ENCODE measurements around the gene ODAD4. TPM values are rescaled to one million over a fixed set of nuclear protein-coding genes. Genes with fewer than 3 reads are reported as not detected.
A peak's percentile ranks its signal among the peaks of the same experiment; 100 is the strongest.

Gene ODAD4
- total RNA-seq, 4 donors from 2014 or later, result 0.32 to 0.55 TPM; not detected in 2

DNA sequence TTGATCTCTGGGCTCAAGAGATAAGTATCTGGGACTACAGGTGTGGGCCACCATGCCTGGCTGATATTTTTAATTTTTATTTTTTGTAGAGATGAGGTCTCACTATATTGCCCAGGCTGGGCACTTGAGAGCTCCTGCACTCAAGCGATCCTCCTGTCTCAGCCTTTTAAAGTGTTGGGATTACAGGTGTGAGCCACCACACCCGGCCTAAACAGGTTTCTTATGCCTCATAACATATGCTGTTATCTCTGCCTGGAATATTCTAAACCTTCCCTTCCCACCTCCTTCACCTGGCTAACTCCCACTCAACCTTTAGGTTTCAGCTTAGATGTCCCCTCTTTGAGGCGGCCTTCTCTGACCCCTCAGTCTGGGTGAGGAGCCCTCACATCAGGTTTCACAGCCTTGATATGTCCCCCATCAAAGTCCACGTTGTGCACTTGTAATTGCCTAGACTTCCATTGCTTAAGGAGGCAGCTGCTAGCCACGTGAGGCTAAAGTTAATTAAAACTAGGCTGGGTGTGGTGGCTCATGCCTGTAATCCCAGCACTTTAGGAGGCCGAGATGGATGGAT, 27.5 kb downstream of the ODAD4 start:
- H3K36me3 ChIP-seq, result no peaks in the 10 kb centered on the region
- no peaks in the 10 kb centered on the region for H3K9me3 ChIP-seq
- H3K4me3 ChIP-seq, result no peak overlapping the region
- peak overlapping the region in 1 of 4 donors; percentile 13 for H3K27ac ChIP-seq
- 64 to 88% methylated on average over 3 to 6 of the region's 6 CpGs for WGBS, 2 donors (ENCODE audit: low coverage in 1 of 2)
- DNase-seq, result no peak
- intact Hi-C loops (cut with DNase I; ENCODE audit: low total_unique reads), result no loop called here
- in situ Hi-C loops (cut with MboI; ENCODE audit: low pct_ligation_motif_present in 1 of 4, low pct_unique_long_range_greater_than_20kb in 1 of 4, low sequenced_read_pairs in 3 of 4), result no loop called here
- H3K27me3 ChIP-seq, result no peaks in the 10 kb centered on the region
- no peak for TF ChIP-seq POLR2A (IDR thresholded peaks at IDR 0.05)
- TF ChIP-seq EP300 (IDR thresholded peaks at IDR 0.05; ENCODE audit: low read depth), result no peak
- TF ChIP-seq POLR2AphosphoS5 (IDR thresholded peaks at IDR 0.05), result no peak
- TF ChIP-seq, protein P1, sequence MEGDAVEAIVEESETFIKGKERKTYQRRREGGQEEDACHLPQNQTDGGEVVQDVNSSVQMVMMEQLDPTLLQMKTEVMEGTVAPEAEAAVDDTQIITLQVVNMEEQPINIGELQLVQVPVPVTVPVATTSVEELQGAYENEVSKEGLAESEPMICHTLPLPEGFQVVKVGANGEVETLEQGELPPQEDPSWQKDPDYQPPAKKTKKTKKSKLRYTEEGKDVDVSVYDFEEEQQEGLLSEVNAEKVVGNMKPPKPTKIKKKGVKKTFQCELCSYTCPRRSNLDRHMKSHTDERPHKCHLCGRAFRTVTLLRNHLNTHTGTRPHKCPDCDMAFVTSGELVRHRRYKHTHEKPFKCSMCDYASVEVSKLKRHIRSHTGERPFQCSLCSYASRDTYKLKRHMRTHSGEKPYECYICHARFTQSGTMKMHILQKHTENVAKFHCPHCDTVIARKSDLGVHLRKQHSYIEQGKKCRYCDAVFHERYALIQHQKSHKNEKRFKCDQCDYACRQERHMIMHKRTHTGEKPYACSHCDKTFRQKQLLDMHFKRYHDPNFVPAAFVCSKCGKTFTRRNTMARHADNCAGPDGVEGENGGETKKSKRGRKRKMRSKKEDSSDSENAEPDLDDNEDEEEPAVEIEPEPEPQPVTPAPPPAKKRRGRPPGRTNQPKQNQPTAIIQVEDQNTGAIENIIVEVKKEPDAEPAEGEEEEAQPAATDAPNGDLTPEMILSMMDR (IDR thresholded peaks at IDR 0.05), result no peak
- H3K4me1 ChIP-seq, result peaks cover 0 to 14% (median 3%) of the 10 kb centered on the region in 4 donors

DNA sequence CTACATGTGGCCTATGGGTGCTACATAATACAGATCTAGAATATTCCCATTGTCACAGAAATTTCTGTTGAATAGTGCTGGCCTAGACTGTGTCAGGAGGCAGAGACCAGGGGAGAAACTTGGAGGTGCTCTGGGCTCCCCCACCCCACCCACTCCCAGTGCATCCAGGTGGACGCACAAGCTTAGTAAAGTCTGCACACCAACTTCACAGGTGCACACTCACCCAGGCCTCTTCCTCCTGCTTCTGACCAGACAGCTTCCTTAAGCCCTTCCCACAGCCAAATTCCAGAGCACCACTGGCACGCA, 28.6 kb downstream of the ODAD4 start:
- no peaks in the 10 kb centered on the region for H3K36me3 ChIP-seq
- intact Hi-C loops (cut with DNase I; ENCODE audit: low total_unique reads) (no loop called here), in situ Hi-C loops (cut with MboI; ENCODE audit: low pct_ligation_motif_present in 1 of 4, low pct_unique_long_range_greater_than_20kb in 1 of 4, low sequenced_read_pairs in 3 of 4) (no loop called here)
- H3K4me3 ChIP-seq, result no peak overlapping the region
- H3K27me3 ChIP-seq, result no peaks in the 10 kb centered on the region
- DNase-seq, result no peak
- WGBS, 2 donors (ENCODE audit: low coverage in 1 of 2), result 73% methylated on average over 2 of the region's 2 CpGs; no CpG with 5 or more reads in 1 of the 2 donors
- TF ChIP-seq, protein P1 (IDR thresholded peaks at IDR 0.05), result no peak
- TF ChIP-seq EP300 (IDR thresholded peaks at IDR 0.05; ENCODE audit: low read depth), result no peak
- no peak for TF ChIP-seq POLR2A (IDR thresholded peaks at IDR 0.05)
- no peak for TF ChIP-seq POLR2AphosphoS5 (IDR thresholded peaks at IDR 0.05)
- no peak overlapping the region for H3K27ac ChIP-seq
- no peaks in the 10 kb centered on the region for H3K9me3 ChIP-seq
- H3K4me1 ChIP-seq, result peaks cover 0 to 14% (median 3%) of the 10 kb centered on the region in 4 donors

DNA sequence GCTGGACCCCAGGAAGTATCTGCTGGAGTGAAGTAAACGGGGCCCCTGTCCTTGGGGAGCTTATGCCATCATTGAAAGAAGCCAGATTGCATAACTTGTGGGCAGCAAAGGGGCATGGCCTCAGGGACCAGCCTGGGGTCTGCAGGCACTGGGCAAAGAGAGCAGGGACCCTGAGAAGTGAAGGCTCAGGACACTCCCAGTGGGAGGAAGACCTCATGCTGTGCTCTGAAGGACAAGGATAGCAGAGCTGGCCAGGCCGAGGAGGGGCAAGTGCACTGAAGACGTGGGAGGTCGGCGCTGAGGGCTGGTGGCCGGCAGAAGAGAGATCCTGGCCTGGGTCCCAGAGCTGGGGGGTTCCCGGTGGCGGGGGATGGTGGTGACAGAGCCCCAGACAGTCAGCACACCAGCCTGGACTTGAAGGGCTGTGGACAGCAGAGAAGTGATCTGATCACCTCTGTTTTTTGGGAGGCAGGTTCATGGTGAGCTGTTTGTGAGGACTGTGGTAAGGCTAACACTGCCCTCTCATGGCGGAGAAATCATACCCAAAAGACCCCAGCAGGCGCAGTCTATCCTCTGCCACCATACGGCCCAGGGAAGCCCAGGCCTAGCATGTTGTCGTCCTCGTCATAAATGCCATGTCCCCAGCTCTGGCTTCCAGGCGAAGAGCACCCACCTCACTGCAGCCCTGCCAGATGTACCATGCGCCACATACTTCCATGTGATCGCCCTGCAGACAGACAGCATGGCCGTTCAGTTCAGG, 29.1 kb downstream of the ODAD4 start:
- no peaks in the 10 kb centered on the region for H3K9me3 ChIP-seq
- H3K27me3 ChIP-seq, result no peaks in the 10 kb centered on the region
- in situ Hi-C loops (cut with MboI; ENCODE audit: low pct_ligation_motif_present in 1 of 4, low pct_unique_long_range_greater_than_20kb in 1 of 4, low sequenced_read_pairs in 3 of 4), result loop anchor here (10.0 kb wide), 2 partner anchors 145 to 155 kb away; partner anchors contain the start of gene DHX58 (in 2 of the 4)
- no peak overlapping the region for H3K4me3 ChIP-seq
- no peaks in the 10 kb centered on the region for H3K36me3 ChIP-seq
- H3K4me1 ChIP-seq, result peaks cover 0 to 14% (median 3%) of the 10 kb centered on the region in 4 donors
- intact Hi-C loops (cut with DNase I; ENCODE audit: low total_unique reads), result loop anchor here (5.0 to 10.0 kb wide), 2 partner anchors 55 to 158 kb away; partner anchors contain the start of gene DNAJC7
- WGBS, 2 donors (ENCODE audit: low coverage in 1 of 2), result 73 to 80% methylated on average over 2 to 17 of the region's 17 CpGs
- no peak overlapping the region for H3K27ac ChIP-seq
- no peak for DNase-seq
- TF ChIP-seq EP300 (IDR thresholded peaks at IDR 0.05; ENCODE audit: low read depth), result no peak
- TF ChIP-seq POLR2AphosphoS5 (IDR thresholded peaks at IDR 0.05), result no peak
- no peak for TF ChIP-seq POLR2A (IDR thresholded peaks at IDR 0.05)
- TF ChIP-seq, protein P1 (IDR thresholded peaks at IDR 0.05), result no peak

DNA sequence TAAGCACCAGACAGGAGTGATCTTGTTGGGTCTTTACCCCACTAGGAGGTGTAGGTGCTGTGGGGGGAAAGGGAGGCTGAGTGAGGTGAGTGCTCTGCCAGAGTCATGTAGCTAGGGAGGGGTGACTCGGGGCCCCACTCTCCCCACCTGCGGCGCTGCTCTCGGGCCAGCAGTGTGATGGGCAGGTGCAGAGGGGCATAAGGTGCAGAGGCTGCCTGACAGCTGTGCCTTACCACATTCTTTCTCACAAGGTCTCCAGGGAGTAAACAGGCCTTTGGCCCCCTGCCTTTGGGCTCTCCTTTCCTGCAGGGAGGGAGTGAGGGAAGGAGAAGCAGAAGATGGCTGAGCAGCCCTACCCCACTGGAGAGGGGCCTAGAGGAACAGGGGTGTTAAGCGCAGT, 31.7 kb downstream of the ODAD4 start:
- TF ChIP-seq POLR2A (IDR thresholded peaks at IDR 0.05), result no peak
- no peak for TF ChIP-seq POLR2AphosphoS5 (IDR thresholded peaks at IDR 0.05)
- TF ChIP-seq, protein P1 (IDR thresholded peaks at IDR 0.05), result no peak
- TF ChIP-seq EP300 (IDR thresholded peaks at IDR 0.05; ENCODE audit: low read depth), result no peak
- H3K27ac ChIP-seq, result no peak overlapping the region
- H3K36me3 ChIP-seq, result no peaks in the 10 kb centered on the region
- 63% methylated on average over 5 of the region's 5 CpGs; no CpG with 5 or more reads in 1 of the 2 donors for WGBS, 2 donors (ENCODE audit: low coverage in 1 of 2)
- DNase-seq, result no peak
- in situ Hi-C loops (cut with MboI; ENCODE audit: low pct_ligation_motif_present in 1 of 4, low pct_unique_long_range_greater_than_20kb in 1 of 4, low sequenced_read_pairs in 3 of 4), result loop anchor here (10.0 kb wide), 2 partner anchors 143 to 153 kb away; partner anchors contain the start of gene DHX58 (in 2 of the 4)
- no peaks in the 10 kb centered on the region for H3K9me3 ChIP-seq
- no peaks in the 10 kb centered on the region for H3K27me3 ChIP-seq
- peaks cover 7 to 21% (median 12%) of the 10 kb centered on the region in 4 donors for H3K4me1 ChIP-seq
- intact Hi-C loops (cut with DNase I; ENCODE audit: low total_unique reads), result loop anchor here (5.0 to 10.0 kb wide), 2 partner anchors 53 to 155 kb away; partner anchors contain the start of gene DNAJC7
- no peak overlapping the region for H3K4me3 ChIP-seq
